Measurements from ENCODE around the gene PCDHGB4.
"Not testable (repeated sequence)": the region's sequence is repeated elsewhere in the genome, so short reads cannot be mapped to it uniquely, and the experiment has no call there.

PCDHGB4 gene

GRCh38 chr5:141387557-141388311, at the start of gene PCDHGB4:
TSS of gene PCDHGB4 (plus strand) at chr5:141387698. CDS start at chr5:141387885, 187 bp downstream.
- DNase-seq (ENCODE audit: low read depth in 1 of 2, low spot score in 1 of 2): not testable (repeated sequence)

- DNase-seq (ENCODE audit: low read depth in 1 of 2, low spot score in 1 of 2): no peak
These were observed 48.8 kb upstream of the PCDHGB4 start, which contains the start of gene PCDHGA2 for GRCh38 chr5:141338538-141339306. TSS of gene PCDHGA2 (plus strand) at chr5:141338760.

DNA sequence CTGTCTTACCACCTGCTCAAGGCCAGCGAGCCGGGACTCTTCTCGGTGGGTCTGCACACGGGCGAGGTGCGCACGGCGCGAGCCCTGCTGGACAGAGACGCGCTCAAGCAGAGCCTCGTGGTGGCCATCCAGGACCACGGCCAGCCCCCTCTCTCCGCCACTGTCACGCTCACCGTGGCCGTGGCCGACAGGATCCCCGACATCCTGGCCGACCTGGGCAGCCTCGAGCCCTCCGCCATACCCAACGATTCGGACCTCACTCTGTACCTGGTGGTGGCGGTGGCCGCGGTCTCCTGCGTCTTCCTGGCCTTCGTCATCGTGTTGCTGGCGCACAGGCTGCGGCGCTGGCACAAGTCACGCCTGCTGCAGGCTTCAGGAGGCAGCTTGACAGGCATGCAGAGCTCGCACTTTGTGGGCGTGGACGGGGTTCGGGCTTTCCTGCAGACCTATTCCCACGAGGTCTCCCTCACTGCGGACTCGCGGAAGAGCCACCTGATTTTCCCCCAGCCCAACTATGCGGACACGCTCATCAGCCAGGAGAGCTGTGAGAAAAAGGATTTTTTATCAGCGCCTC, 46.6 kb upstream of the PCDHGB4 start:
- not testable (repeated sequence) for DNase-seq (ENCODE audit: low read depth in 1 of 2, low spot score in 1 of 2)

GRCh38 chr5:141342773-141343172, 44.7 kb upstream of the PCDHGB4 start:
- DNase-seq (ENCODE audit: low read depth in 1 of 2, low spot score in 1 of 2): no peak

DNA sequence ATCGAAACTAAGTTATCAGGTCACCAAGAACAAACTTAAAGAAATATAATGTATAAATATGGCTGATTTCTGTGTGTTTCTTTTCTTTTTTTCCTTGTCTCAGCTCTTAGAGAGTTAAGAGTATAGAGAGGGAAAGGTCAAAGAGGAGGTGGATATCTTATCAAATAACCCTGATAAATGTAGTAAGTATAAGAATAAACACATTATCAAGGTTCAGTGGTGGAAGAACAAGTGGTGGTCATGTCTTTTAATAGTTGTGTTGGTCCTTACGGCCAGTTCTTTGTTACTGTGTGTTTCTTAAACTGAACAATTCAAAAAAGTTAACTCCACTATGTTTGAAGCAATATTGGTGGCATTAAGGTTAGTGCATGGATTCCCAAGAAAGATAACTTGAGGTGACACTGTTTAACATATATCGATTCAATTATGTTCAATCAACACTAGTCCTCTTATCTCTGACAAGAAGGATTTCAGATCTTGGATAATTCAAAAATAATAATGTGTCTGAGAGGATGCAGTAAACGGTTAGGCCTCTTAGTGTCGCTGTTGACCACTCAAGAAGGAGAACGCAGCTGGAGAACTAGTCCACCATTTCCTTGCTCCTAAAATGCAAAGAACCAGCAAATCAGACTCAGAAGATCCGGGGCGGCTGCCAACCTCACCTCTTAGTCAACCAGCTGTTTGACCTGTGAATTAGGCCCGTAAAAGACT, 44.1 kb upstream of the PCDHGB4 start, which contains the start of gene PCDHGA3:
PCDHGA3 (plus strand) TSS at position 588 of the 711 bp plus-strand sequence. CDS start 205 bp downstream, outside the sequence.
- no peak for DNase-seq (ENCODE audit: low read depth in 1 of 2, low spot score in 1 of 2)

- DNase-seq (ENCODE audit: low read depth in 1 of 2, low spot score in 1 of 2): no peak
These were observed 43.5 kb upstream of the PCDHGB4 start for GRCh38 chr5:141343953-141344463.

GRCh38 chr5:141345327-141345726, 42.2 kb upstream of the PCDHGB4 start:
- no peak for DNase-seq (ENCODE audit: low read depth in 1 of 2, low spot score in 1 of 2)

- DNase-seq (ENCODE audit: low read depth in 1 of 2, low spot score in 1 of 2): not testable (repeated sequence)
These were observed 41.5 kb upstream of the PCDHGB4 start for GRCh38 chr5:141346017-141346416.

DNA sequence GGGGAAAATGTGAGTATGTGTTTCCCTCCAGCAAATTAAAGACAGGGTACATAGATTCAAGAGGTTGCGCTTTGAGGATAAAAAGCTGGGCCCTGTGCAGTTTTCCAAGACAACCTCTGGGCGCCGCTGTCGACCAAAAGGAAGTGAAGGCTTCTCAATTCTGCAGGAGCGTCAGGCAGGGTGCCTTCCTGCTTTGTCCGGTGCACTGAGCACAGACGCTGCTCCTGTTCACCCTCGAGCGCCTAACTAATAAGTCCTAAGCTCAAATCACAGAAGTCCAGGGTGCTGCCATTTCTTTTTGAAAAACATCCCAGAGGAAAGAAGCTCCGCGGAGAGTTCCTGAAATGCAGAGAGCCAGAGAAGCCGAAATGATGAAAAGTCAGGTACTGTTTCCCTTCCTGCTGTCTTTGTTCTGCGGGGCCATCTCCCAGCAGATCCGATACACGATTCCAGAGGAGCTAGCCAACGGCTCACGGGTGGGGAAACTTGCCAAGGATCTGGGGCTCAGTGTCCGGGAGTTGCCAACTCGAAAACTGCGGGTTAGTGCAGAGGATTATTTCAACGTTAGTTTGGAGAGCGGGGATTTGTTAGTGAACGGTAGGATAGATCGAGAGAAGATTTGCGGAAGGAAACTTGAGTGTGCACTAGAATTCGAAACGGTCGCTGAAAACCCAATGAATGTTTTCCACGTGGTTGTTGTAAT, 37.4 kb upstream of the PCDHGB4 start, which contains the start of gene PCDHGB1:
PCDHGB1 (plus strand) TSS at position 183 of the 703 bp plus-strand sequence; CDS start at position 345, 162 bp downstream.
- no peak for DNase-seq (ENCODE audit: low read depth in 1 of 2, low spot score in 1 of 2)

DNA sequence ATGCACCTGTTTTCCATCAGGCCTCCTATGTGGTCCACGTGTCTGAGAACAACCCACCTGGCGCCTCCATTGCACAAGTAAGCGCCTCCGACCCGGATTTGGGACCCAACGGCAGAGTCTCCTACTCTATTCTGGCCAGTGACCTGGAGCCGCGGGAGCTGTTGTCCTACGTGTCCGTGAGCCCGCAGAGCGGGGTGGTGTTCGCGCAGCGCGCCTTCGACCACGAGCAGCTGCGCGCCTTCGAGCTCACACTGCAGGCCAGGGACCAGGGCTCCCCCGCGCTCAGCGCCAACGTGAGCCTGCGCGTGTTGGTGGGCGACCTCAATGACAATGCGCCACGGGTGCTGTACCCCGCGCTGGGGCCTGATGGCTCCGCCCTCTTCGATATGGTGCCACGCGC, 35.9 kb upstream of the PCDHGB4 start:
- no peak for DNase-seq (ENCODE audit: low read depth in 1 of 2, low spot score in 1 of 2)

GRCh38 chr5:141354900-141355469, 32.5 kb upstream of the PCDHGB4 start, which contains the start of gene PCDHGA4:
TSS of gene PCDHGA4 (plus strand) at chr5:141355021. CDS start at chr5:141355108, 87 bp downstream.
- DNase-seq (ENCODE audit: low read depth in 1 of 2, low spot score in 1 of 2): no peak

DNA sequence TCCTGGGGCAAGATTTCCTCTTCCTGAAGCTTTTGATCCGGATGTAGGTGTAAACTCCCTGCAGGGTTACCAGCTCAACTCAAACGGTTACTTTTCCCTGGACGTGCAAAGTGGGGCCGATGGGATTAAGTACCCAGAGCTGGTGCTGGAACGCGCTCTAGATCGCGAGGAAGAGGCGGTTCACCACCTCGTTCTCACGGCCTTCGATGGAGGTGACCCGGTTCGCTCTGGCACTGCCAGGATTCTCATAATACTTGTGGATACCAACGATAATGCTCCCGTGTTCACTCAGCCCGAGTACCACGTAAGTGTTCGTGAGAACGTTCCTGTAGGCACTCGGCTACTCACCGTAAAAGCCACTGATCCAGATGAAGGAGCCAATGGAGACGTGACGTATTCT, 31.9 kb upstream of the PCDHGB4 start:
- DNase-seq (ENCODE audit: low read depth in 1 of 2, low spot score in 1 of 2): no peak

DNA sequence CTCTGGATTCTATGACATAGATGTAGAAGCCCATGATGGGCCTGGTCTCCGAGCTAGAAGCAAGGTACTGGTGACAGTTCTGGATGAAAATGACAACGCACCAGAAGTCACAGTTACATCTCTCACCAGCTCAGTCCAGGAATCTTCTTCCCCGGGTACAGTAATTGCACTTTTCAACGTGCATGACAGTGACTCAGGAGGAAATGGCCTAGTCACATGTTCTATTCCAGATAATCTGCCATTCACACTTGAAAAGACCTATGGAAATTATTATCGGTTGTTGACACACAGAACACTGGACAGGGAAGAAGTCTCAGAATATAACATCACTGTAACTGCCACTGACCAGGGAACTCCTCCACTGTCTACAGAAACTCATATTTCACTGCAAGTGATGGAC, 31.4 kb upstream of the PCDHGB4 start:
- DNase-seq (ENCODE audit: low read depth in 1 of 2, low spot score in 1 of 2): no peak

- no peak for DNase-seq (ENCODE audit: low read depth in 1 of 2, low spot score in 1 of 2)
These were observed 30.5 kb upstream of the PCDHGB4 start for GRCh38 chr5:141356950-141357349.

- DNase-seq (ENCODE audit: low read depth in 1 of 2, low spot score in 1 of 2): no peak
These were observed 27.6 kb upstream of the PCDHGB4 start, which contains the start of gene PCDHGB2 for GRCh38 chr5:141359790-141360426. TSS of gene PCDHGB2 (plus strand) at chr5:141359994. CDS start at chr5:141360136, 142 bp downstream.

- DNase-seq (ENCODE audit: low read depth in 1 of 2, low spot score in 1 of 2): no peak
These were observed 26.8 kb upstream of the PCDHGB4 start for GRCh38 chr5:141360685-141361084.

DNA sequence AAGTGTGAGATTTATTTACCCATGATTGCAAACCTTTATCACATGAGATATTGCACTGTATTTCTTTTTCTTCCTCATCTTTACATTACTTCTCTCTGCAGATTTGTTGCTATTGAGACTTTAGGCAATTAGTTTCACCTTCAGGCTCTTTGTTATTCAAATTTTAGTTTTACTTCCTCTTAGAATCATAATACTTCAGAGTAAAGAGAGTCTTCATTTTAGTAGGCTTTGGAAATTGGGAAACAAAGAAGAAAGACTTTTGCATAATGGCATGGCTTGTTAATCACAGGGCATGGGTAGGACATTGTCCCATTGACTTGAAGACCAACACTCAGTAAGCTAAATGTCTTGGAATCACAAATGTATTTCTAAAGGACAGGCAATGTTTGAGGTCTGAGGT, 24.8 kb upstream of the PCDHGB4 start:
- no peak for DNase-seq (ENCODE audit: low read depth in 1 of 2, low spot score in 1 of 2)

- no peak for DNase-seq (ENCODE audit: low read depth in 1 of 2, low spot score in 1 of 2)
These were observed 23.4 kb upstream of the PCDHGB4 start, which contains the start of gene PCDHGA5 for GRCh38 chr5:141363952-141364660. TSS of gene PCDHGA5 (plus strand) at chr5:141364162. CDS start at chr5:141364331, 169 bp downstream.
